ENCODE data around the gene TSTD1.
A peak's percentile ranks its signal among the peaks of the same experiment; 100 is the strongest.

TSTD1 gene, protein sequence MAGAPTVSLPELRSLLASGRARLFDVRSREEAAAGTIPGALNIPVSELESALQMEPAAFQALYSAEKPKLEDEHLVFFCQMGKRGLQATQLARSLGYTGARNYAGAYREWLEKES

GRCh38 chr1:161038523-161039153 lies at the start of gene TSTD1:
Gene TSTD1, minus strand, starts transcription at chr1:161038964. Its CDS starts 75 bp downstream, at chr1:161038889.
- peak; percentile 90 for DNase-seq

- no peak for DNase-seq
Observed at GRCh38 chr1:161086457-161086856, 47.7 kb upstream of the TSTD1 start.

- no peak for DNase-seq
Observed at GRCh38 chr1:161085165-161085564, 46.4 kb upstream of the TSTD1 start.

GRCh38 chr1:161084597-161084988 lies 45.8 kb upstream of the TSTD1 start:
- no peak for DNase-seq

- no peak for DNase-seq
Observed at GRCh38 chr1:161083748-161084596, 45.2 kb upstream of the TSTD1 start.

- no peak for DNase-seq
Observed at GRCh38 chr1:161082996-161083747, 44.4 kb upstream of the TSTD1 start.

- DNase-seq = no peak
Observed at GRCh38 chr1:161082483-161082882, 43.7 kb upstream of the TSTD1 start.

GRCh38 chr1:161081519-161081918 lies 42.8 kb upstream of the TSTD1 start:
- no peak for DNase-seq

DNA sequence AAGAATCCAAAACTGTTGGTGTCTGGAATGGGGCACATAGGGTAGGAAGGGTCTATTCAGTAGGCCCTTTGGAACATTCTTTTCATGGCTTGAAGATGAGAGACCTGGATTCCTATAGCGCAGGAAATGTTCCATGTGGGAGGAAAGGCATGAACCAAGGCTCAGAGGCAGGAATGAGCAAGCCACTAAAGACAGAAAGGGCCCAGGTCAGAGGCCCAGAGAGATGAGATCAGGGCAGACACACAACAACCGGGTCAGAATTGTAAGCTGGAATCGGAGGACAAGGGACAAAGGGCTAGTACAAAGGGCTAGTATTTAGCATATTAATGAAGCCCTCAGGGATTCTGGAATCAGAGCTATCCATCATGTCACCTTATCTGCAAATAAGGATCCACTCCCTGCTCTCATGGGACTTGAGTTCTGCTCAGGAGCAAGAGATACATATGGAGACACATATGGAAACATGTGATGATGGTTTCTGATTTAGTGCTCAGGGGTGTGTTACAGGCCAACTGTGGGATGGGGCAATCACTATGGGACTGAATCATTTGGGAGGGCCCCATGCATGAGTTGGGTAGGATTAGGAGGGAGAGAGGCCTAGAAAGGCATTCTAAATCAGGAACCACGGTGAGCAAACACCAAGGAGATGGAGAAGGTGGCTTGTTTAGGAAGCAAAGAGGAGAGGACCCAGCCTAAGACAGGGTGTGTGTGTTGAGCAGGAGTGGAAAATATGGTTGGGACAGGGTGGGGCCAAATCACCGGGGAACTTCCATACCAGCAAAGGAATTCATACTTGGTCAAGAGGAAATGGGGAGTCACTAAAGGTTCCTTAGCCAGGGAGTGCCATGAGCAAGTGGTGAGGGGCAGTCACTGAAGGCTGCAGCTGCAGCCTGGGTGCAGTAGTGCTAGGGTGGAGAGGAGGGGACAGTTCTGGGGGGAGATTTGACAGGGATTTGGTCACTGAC lies 42.0 kb upstream of the TSTD1 start:
- DNase-seq = no peak

DNA sequence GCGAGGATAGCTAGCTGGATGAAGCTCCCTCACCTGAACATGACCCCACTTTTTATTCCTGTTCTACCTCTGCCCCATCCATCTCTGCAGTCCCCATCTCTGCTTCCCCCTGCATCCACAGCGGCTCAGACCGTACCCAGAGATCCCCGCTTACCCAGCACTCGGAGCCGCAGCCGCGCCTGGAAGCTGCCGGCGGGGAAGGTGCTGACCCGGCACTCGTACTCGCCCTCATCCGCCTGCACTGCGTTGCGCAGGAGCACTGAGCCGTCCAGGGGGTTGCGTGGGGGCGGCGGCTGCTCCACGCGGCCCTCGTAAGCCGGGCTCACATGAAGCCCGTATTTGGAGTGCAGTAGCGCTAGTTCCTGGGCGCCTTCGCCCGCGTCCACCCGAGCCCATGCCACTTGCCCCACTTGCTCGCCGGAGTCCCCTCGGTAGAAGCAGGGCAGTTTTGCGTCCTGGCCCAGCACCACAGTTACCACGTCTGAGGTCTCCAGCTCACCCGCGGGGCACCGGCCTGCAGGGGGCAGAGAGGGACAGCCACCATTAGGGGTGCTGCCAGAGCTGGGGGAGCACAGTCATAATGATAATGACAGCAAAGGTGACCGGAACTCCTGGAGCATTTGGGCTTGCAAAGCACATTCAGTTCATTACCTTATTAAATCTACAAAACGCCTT lies 40.8 kb upstream of the TSTD1 start:
- DNase-seq = peak; percentile 7

DNA sequence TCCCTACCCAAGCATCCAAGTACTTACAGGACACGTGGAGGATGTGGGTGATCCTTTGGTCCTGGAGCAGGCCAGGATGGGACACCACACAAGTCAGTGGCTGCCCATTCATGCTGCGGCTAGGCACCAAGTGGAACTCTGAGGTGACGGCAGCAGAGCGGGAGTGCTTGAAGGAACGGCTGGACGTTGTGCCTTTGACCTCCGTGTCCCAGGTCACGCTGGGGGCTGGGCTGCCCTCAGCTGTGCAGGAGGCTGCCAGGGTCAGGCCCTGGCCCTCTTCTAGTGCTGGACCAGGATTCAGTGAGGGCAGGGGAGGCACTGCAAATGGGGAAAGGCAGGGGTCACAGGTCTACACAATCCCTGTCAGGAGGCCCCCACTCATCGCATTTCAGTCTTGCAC lies 38.7 kb upstream of the TSTD1 start:
- DNase-seq = no peak

- DNase-seq = no peak
Observed at GRCh38 chr1:161076410-161076809, 37.6 kb upstream of the TSTD1 start.

DNA sequence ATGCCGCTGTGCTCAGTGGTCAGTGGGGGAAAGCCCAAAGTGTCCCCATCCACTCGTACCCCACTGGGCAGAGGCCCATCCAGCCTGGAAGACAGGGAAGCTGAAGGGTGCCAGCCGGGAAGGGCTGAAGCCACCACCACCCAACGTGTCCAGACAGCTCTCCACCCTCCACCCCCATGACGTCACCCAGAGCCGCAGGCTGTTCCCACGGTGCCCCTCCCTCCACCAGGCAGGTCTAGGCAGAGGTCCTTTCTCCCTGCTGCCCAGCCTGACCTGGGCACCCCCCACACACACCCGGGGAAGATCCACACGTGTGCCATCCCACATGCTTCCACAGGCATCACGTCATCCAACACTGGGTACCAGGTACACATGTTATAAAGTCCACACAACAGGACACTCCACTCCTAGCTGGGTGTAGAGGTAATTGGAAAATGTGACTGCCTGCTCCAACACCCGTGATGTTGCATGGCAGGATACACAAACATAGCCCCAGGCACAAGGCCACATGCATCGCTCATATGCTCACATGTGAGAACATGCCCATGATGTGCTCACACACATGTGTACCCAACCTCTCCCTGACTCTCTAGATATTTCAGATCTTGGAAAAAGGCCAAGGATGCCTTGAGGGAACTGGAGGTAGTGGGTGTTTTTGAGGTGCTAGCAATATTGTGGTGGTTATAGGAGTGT lies 36.1 kb upstream of the TSTD1 start:
- no peak for DNase-seq

DNA sequence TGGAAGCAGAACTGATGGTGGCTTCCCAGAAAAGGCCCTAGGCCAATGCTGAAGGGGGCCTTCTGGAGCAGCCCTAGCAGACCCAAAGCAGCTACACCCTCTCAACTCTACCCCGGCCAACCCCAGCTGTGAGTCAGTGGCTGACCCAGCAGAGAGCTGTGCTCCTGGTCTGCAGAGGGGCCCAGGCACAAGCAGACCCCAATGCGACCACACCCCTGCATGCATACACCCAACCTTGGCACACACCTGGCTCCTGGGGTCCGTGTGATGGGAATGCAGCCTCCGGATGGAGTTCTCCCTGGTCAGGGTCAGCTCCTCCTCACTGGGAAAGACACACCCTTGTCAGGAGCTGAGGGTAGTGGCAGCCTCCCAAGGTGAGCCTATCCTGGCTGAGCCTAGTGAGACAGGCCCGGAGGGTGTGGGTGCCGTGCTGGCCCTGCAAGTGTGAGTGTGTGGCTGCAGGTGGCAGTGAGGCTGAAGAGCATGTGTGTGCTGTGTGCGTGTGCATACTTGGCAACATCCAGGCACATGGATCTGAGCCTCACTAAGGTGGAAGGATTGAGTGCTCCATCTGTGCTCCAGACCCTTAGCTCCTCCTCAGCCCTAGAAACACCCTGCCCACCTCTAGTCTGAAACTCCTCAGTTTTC lies 34.8 kb upstream of the TSTD1 start:
- no peak for DNase-seq

- DNase-seq = no peak
Observed at GRCh38 chr1:161072751-161073449, 34.1 kb upstream of the TSTD1 start.

GRCh38 chr1:161071886-161072371 lies 33.2 kb upstream of the TSTD1 start:
- peak; percentile 69 for DNase-seq

DNA sequence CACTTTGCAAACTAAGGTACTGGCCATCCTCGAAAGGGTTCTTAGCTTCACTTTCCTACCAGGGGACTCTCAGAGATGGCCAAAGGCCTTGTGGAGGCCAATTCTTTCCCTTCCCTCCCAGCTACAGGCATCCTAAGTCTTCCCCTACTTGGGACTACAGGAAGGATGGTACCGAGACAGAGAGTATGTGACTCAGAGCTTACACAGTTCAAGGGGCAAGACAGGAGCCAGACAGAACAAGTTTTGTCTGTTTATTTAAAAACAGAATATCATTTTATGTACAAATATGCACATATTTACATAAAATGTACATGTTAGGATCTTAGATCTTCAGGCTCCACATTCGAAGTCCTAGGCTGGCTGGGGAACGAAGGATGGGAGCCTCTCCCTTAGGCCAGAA lies 32.0 kb upstream of the TSTD1 start:
- no peak for DNase-seq

GRCh38 chr1:161069731-161070270 lies 31.0 kb upstream of the TSTD1 start, which contains the start of gene ARHGAP30:
Gene ARHGAP30, minus strand, starts transcription at chr1:161069891. Its CDS starts 267 bp downstream, at chr1:161069624.
- peak; percentile 90 for DNase-seq

DNA sequence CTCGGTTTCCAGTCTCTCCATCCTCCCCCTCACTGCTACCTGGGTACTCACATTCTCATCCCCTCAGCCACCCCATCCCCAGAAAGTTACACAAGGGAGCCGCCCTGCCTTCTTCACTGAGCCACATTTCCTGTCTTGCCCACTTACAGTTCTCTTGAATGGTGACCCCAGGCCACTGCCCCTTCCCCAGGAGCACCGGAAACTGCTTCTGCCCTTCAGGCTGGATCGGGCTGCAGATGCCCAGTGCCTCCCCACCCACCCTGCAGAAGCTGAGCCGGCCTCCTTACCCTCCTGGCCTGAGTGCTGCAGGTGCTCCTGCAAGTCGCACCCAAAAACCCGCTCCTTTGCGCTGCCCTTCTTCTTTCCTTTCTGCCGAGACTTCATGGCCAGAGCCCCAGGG lies 30.5 kb upstream of the TSTD1 start:
- DNase-seq = peak; percentile 42

All from CD4-positive, alpha-beta T cell treated with Interleukin-6 for 4 hours (primary cell).